Heart left ventricle (tissue), 13 donors: ENCODE results near the gene TIGD4.

Experiments used
- CTCF ChIP-seq, 12 donors: fragments of 200-600 bp; sonication (generic) in 4 of 12; IDR thresholded peaks; one replicate each; pipeline versions ENCODE4 v1.5.0 to v1.8.0; 2018 to 2022; ENCODE audit warnings: antibody characterized with exemption in 12 of 12, mild to moderate bottlenecking in 5 of 12
- POLR2A ChIP-seq, 2 donors: fragments of 450-650 bp; IDR thresholded peaks; one replicate each; pipeline ENCODE4 v1.6.1; 2017; ENCODE audit warnings: antibody characterized with exemption in 2 of 2, mild to moderate bottlenecking in 2 of 2, moderate library complexity in 2 of 2
- donor health status: ischemic (EF 13 %, LVEDD 7.1; RV severe dilation, severe dysfunction).
- donor health status: DM: no; HTN: yes; CAD: no.
- donor health status: DM: no; HTN: no; CAD: no.
- donor health status: ischemic (EF 25% LVEDD 6.9; RV normal size, moderate dysfunction).
- donor health status: ischemic (EF 25% LVEDD 5.7; RV mildly dilated, moderate dysfunction).
- donor health status: ischemic (EF 35%, LVEDD 5.7; RV mildly dilated, moderate dysfunction).
- donor health status: nonischemic (EF 11% LVEDD 7.7; RV severe dilation, severe dysfunction).
- donor health status: DM: yes; HTN: yes; CAD: no.
- donor health status: PGD.
- donor health status: ischemic (EF 29% LVEDD 5.4; RV normal size, mild dysfunction).
- donor health status: nonischemic (EF 23%, LVEDD 6.1; RV moderate dilation, normal function).

- no peak for TF ChIP-seq CTCF (IDR thresholded peaks at IDR 0.05)
- no peak for TF ChIP-seq POLR2A (IDR thresholded peaks at IDR 0.05)
Observed at GRCh38 chr4:152724494-152724893, 55.0 kb downstream of the TIGD4 start.
